DMS153 treated with DMSO at 0.1 percent for 48 hours (cell line): Measurements from ENCODE around the gene PAX7.

Experiments
- DNase-seq: peaks from one replicate; lab custom pipeline; 2025; ENCODE audit not compliant: unreplicated experiment; lab: John Stamatoyannopoulos, UW

Gene PAX7

GRCh38 chr1:18640228-18641004 lies 9.8 kb downstream of the PAX7 start:
- no peak for DNase-seq

GRCh38 chr1:18641005-18641941 lies 10.6 kb downstream of the PAX7 start:
- no peak for DNase-seq

GRCh38 chr1:18642278-18643095 lies 11.8 kb downstream of the PAX7 start:
- DNase-seq = no peak

GRCh38 chr1:18643154-18644012 lies 12.7 kb downstream of the PAX7 start:
- no peak for DNase-seq

GRCh38 chr1:18644013-18644399 lies 13.4 kb downstream of the PAX7 start:
- DNase-seq = no peak

GRCh38 chr1:18644446-18644845 lies 13.8 kb downstream of the PAX7 start:
- no peak for DNase-seq

GRCh38 chr1:18644973-18645746 lies 14.5 kb downstream of the PAX7 start:
- DNase-seq = no peak

GRCh38 chr1:18645747-18646090 lies 15.1 kb downstream of the PAX7 start:
- no peak for DNase-seq

GRCh38 chr1:18646091-18646785 lies 15.6 kb downstream of the PAX7 start:
- no peak for DNase-seq

GRCh38 chr1:18646786-18647410 lies 16.3 kb downstream of the PAX7 start:
- DNase-seq = no peak

GRCh38 chr1:18647681-18648214 lies 17.1 kb downstream of the PAX7 start:
- no peak for DNase-seq

GRCh38 chr1:18649693-18650370 lies 19.2 kb downstream of the PAX7 start:
- no peak for DNase-seq

GRCh38 chr1:18651713-18652112 lies 21.1 kb downstream of the PAX7 start:
- no peak for DNase-seq

GRCh38 chr1:18652791-18653190 lies 22.1 kb downstream of the PAX7 start:
- no peak for DNase-seq

- DNase-seq = no peak
These were observed 22.7 kb downstream of the PAX7 start for GRCh38 chr1:18653367-18653766.

- DNase-seq = no peak
These were observed 23.3 kb downstream of the PAX7 start for GRCh38 chr1:18653916-18654315.

GRCh38 chr1:18654599-18654998 lies 24.0 kb downstream of the PAX7 start:
- DNase-seq = no peak
